Gastrocnemius medialis (tissue), 4 donors: ENCODE measurements around the gene XAGE5. TPM values are rescaled to one million over a fixed set of nuclear protein-coding genes. Genes with fewer than 3 reads are reported as not detected.
"Not testable (repeated sequence)": the region's sequence is repeated elsewhere in the genome, so short reads cannot be mapped to it uniquely, and the experiment has no call there.

ENCODE experiments used
- ATAC-seq, 2 donors: fragments of 150-250 bp; one replicate each; pipeline ENCODE4 v1.9.1; 2016
- DNase-seq, 2 donors: peaks; one replicate each; pipeline ENCODE4 v3.0.0-alpha.2; 2019
- H3K27ac ChIP-seq, 4 donors: fragments of 200-600 bp; sonication (generic); 1 replicate in 1 of 4; 2 replicates in 3 of 4; pipeline ENCODE4 v1.5.1; 2016 to 2018; ENCODE audit warnings: mild to moderate bottlenecking in 2 of 4, moderate library complexity in 1 of 4
- H3K27me3 ChIP-seq, 3 donors: fragments of 200-600 bp; sonication (generic) in 2 of 3; 1 replicate in 1 of 3; 2 replicates in 2 of 3; pipeline versions ENCODE4 v1.5.1 to v1.6.0; 2016 to 2019; ENCODE audit warnings: mild to moderate bottlenecking in 1 of 3, moderate library complexity in 1 of 3
- H3K36me3 ChIP-seq, 2 donors: fragments of 200-600 bp; sonication (generic) in 1 of 2; one replicate each; pipeline ENCODE4 v1.5.1; 2017 to 2018
- H3K4me1 ChIP-seq, 2 donors: fragments of 200-600 bp; sonication (generic) in 1 of 2; one replicate each; pipeline ENCODE4 v1.5.1; 2016 to 2017; ENCODE audit warnings: mild to moderate bottlenecking in 2 of 2
- H3K4me3 ChIP-seq, 4 donors: fragments of 200-600 bp; sonication (generic) in 3 of 4; 1 replicate in 1 of 4; 2 replicates in 3 of 4; pipeline ENCODE4 v1.5.1; 2016 to 2019; ENCODE audit warnings: mild to moderate bottlenecking in 2 of 4
- H3K9me3 ChIP-seq, 3 donors: fragments of 200-600 bp; sonication (generic) in 2 of 3; 1 replicate in 1 of 3; 2 replicates in 2 of 3; pipeline ENCODE4 v1.5.1; 2016 to 2019
- CTCF ChIP-seq, 5 experiments: fragments of 450-650 bp in 3 of 5; fragments of 200-600 bp in 2 of 5; sonication (generic) in 2 of 5; IDR thresholded peaks in 4 of 5; conservative IDR thresholded peaks in 1 of 5; 1 replicate in 4 of 5; 2 replicates in 1 of 5; pipeline ENCODE4 v1.5.1; 2016 to 2019; ENCODE audit warnings: antibody characterized with exemption in 5 of 5, mild to moderate bottlenecking in 3 of 5, moderate library complexity in 3 of 5
- POLR2A ChIP-seq, 2 donors: fragments of 450-650 bp; IDR thresholded peaks; one replicate each; pipeline ENCODE4 v1.6.1; 2017; ENCODE audit warnings: antibody characterized with exemption in 2 of 2, mild to moderate bottlenecking in 2 of 2, moderate library complexity in 2 of 2
- in situ Hi-C, 4 donors: fragments of 200-750 bp; cut with MboI; loops; one replicate each; pipeline versions ENCODE4 v1.15.0 to v1.8.0; 2017; ENCODE audit warnings: low sequenced_read_pairs in 4 of 4
- intact Hi-C: fragments of 100-400 bp; cut with DNase I; formaldehyde crosslinking; loops from one replicate; pipeline ENCODE4 v1.15.1; 2023; ENCODE audit warnings: low total_unique reads
- total RNA-seq, 4 donors: library from RNA; depleted of rRNA; stranded (reverse); fragments of >200 nt; gene quantifications; one replicate each; pipeline versions ENCODE4 v1.1.0 to v1.2.3, GENCODE V29; 2016

XAGE5 gene, protein sequence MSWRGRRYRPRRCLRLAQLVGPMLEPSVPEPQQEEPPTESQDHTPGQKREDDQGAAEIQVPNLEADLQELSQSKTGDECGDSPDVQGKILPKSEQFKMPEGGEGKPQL
- not detected for total RNA-seq

DNA sequence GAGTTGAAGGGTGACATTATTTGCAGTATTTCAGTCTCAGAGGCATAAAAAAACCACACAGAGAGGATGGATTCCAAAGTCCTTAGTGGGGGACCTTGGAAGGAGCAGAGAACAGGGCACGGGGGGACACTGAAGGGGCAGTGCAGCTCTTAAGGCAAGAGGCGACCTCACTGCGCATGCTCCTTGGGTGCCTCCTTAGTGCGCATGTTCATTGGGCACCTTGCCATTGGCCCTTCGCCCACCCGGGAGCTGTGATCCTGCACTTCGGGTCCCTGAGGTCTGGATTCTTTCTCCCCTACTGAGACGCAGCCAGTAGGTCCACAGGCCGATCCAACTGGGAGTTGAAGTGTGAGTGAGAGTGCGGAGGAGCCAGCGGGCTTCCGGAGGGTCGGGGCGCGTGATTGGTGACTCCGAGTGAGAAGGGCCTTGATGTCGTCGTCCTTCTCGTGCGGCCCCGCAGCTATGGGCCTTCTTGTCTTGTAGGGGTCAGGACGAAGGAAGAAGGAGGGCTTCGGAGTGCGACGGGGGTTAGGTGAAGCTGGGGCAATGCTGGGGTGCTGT lies at the start of gene XAGE5:
Gene XAGE5, plus strand, starts transcription at position 223 of the 561 bp plus-strand sequence. CDS start 1,280 bp downstream, outside the sequence.
- Histone ChIP-seq H3K36me3 (no peaks in the 10 kb centered on the region), H3K27me3 (peaks cover 0 to 6% (median 0%) of the 10 kb centered on the region in 3 donors), H3K4me1 (no peaks in the 10 kb centered on the region), H3K9me3 (no peaks in the 10 kb centered on the region), H3K27ac (no peak within 1 kb of the TSS), H3K4me3 (no peak within 1 kb of the TSS)
- no peak for TF ChIP-seq POLR2A (IDR thresholded peaks at IDR 0.05)
- TF ChIP-seq CTCF (IDR thresholded peaks at IDR 0.05 in 4 of 5, conservative IDR thresholded peaks at IDR 0.05 in 1 of 5): no peak
- no peak for ATAC-seq
- in situ Hi-C loops (no loop called here), intact Hi-C loops (no loop called here)
- DNase-seq: no peak

- intact Hi-C loops, H3K27ac ChIP-seq, H3K9me3 ChIP-seq, H3K27me3 ChIP-seq, ATAC-seq, in situ Hi-C loops, H3K36me3 ChIP-seq, H3K4me3 ChIP-seq, H3K4me1 ChIP-seq, DNase-seq: not testable (repeated sequence)
These were observed 45.1 kb upstream of the XAGE5 start for GRCh38 chrX:52765983-52766382.

- H3K27me3 ChIP-seq, H3K36me3 ChIP-seq, H3K4me3 ChIP-seq, H3K27ac ChIP-seq, intact Hi-C loops, H3K4me1 ChIP-seq, in situ Hi-C loops, DNase-seq, ATAC-seq, H3K9me3 ChIP-seq: not testable (repeated sequence)
These were observed 37.6 kb upstream of the XAGE5 start for GRCh38 chrX:52773504-52773903.

DNA sequence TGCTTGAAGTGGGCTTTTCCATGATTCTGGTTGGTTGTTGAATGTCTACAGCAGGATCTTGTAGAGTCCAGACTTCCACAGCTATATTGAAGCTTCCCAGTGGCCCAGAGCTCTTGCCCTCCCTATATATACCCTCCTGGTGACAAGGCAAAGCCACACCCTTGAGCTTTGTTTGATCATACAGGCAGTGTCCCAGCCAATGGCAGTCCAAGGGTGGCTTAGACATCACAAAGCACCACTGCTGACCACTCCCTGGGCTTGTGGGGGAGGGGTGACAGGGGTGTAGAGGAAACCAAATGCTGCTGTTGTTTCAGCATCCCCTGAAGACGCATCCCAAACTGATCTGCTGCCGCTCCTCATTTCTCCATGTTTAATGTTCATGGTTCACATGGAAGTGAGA lies 13.8 kb upstream of the XAGE5 start, which contains the start of gene SPANXN5:
Gene SPANXN5, minus strand, starts transcription at position 101 of the 400 bp plus-strand sequence. Its CDS starts 79 bp downstream, at position 22.
- H3K4me3 ChIP-seq, intact Hi-C loops, H3K27ac ChIP-seq, H3K9me3 ChIP-seq, H3K36me3 ChIP-seq, H3K27me3 ChIP-seq, H3K4me1 ChIP-seq, in situ Hi-C loops, ATAC-seq, DNase-seq: not testable (repeated sequence)

- DNase-seq, H3K36me3 ChIP-seq, H3K4me1 ChIP-seq, H3K9me3 ChIP-seq, in situ Hi-C loops, H3K27ac ChIP-seq, ATAC-seq, H3K27me3 ChIP-seq, intact Hi-C loops, H3K4me3 ChIP-seq: not testable (repeated sequence)
These were observed 6.2 kb upstream of the XAGE5 start for GRCh38 chrX:52804876-52805275.

- TF ChIP-seq CTCF (IDR thresholded peaks at IDR 0.05 in 4 of 5, conservative IDR thresholded peaks at IDR 0.05 in 1 of 5) (no peak), POLR2A (IDR thresholded peaks at IDR 0.05) (no peak)
- Histone ChIP-seq H3K27ac (no peak overlapping the region), H3K36me3 (no peaks in the 10 kb centered on the region), H3K9me3 (no peaks in the 10 kb centered on the region), H3K4me3 (no peak overlapping the region), H3K27me3 (peaks cover 0 to 5% (median 0%) of the 10 kb centered on the region in 3 donors), H3K4me1 (no peaks in the 10 kb centered on the region)
- DNase-seq (no peak), ATAC-seq (no peak)
- in situ Hi-C loops (no loop called here), intact Hi-C loops (no loop called here)
These were observed 8.7 kb downstream of the XAGE5 start for GRCh38 chrX:52819788-52820187.
